Peyer's patch (tissue), 4 donors: ENCODE measurements around the gene RNF157. TPM values are rescaled to one million over a fixed set of nuclear protein-coding genes. Genes with fewer than 3 reads are reported as not detected.

ENCODE experiments used
- DNase-seq, 3 donors: peaks; one replicate each; pipeline ENCODE4 v3.0.0-alpha.2; 2017 to 2019
- H3K27ac ChIP-seq, 4 donors: fragments of 200-600 bp; sonication (generic); one replicate each; pipeline ENCODE4 v1.5.1; 2016 to 2019
- H3K27me3 ChIP-seq, 2 donors: fragments of 200-600 bp; sonication (generic); one replicate each; pipeline ENCODE4 v1.5.1; 2019
- H3K36me3 ChIP-seq, 3 donors: fragments of 200-600 bp; sonication (generic); one replicate each; pipeline ENCODE4 v1.5.1; 2016 to 2019
- H3K4me1 ChIP-seq, 4 donors: fragments of 200-600 bp; sonication (generic); one replicate each; pipeline ENCODE4 v1.5.1; 2016 to 2019
- H3K4me3 ChIP-seq, 4 donors: fragments of 200-600 bp; sonication (generic); 1 replicate in 3 of 4; 2 replicates in 1 of 4; pipeline ENCODE4 v1.5.1; 2016 to 2019; ENCODE audit warnings: mild to moderate bottlenecking in 1 of 4
- H3K9me3 ChIP-seq, 4 donors: fragments of 200-600 bp; sonication (generic); one replicate each; pipeline ENCODE4 v1.5.1; 2016 to 2019; ENCODE audit warnings: mild to moderate bottlenecking in 1 of 4
- CTCF ChIP-seq, 6 experiments: fragments of 450-650 bp in 4 of 6; fragments of 200-600 bp in 2 of 6; sonication (generic) in 1 of 6; IDR thresholded peaks; one replicate each; pipeline ENCODE4 v1.5.1; 2017 to 2019; ENCODE audit warnings: antibody characterized with exemption in 6 of 6, mild to moderate bottlenecking in 3 of 6, moderate library complexity in 1 of 6
- POLR2A ChIP-seq, 2 donors: fragments of 450-650 bp; IDR thresholded peaks; one replicate each; pipeline ENCODE4 v1.5.1; 2017; ENCODE audit warnings: antibody characterized with exemption in 2 of 2, mild to moderate bottlenecking in 2 of 2, moderate library complexity in 2 of 2
- total RNA-seq, 4 donors: library from RNA; depleted of rRNA; stranded (reverse); fragments of >200 nt; gene quantifications; one replicate each; pipeline ENCODE4 v1.1.0, GENCODE V29; 2016

The RNF157 gene
- total RNA-seq, 4 donors from 2014 or later = 73.4 to 115 (median 106) TPM

DNA sequence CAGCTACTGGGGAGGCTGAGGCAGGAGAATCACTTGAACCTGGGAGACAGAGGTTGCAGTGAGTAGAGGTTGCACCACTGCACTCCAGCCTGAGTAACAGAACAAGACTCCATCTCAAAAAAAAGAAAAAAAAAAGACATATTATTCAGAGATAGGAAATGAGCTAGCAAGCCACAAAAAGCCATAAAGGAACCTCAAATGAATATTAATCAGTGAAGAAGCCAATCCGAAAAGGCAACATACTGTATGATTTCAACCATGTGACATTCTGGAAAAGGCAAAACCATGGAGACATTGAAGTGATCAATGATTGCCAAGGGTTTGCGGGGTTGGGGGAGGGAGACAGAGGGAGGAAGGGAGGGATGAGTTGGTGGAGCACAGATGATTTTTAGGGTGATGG, 128.3 kb downstream of the RNF157 start:
- Histone ChIP-seq H3K4me1 (no peaks in the 10 kb centered on the region), H3K4me3 (no peak overlapping the region), H3K9me3 (no peaks in the 10 kb centered on the region), H3K36me3 (no peaks in the 10 kb centered on the region), H3K27ac (no peak overlapping the region), H3K27me3 (no peaks in the 10 kb centered on the region)
- TF ChIP-seq CTCF (IDR thresholded peaks at IDR 0.05) = no peak
- DNase-seq = no peak

GRCh38 chr17:76107509-76107908, 132.8 kb downstream of the RNF157 start:
- TF ChIP-seq POLR2A (IDR thresholded peaks at IDR 0.05) (no peak), CTCF (IDR thresholded peaks at IDR 0.05) (peak in 3 of 6 experiments; percentile 12 to 27 (median 18))
- Histone ChIP-seq H3K27me3 (no peaks in the 10 kb centered on the region), H3K36me3 (no peaks in the 10 kb centered on the region), H3K9me3 (no peaks in the 10 kb centered on the region), H3K27ac (no peak overlapping the region), H3K4me3 (no peak overlapping the region), H3K4me1 (peaks cover 0 to 11% (median 0%) of the 10 kb centered on the region in 4 donors)
- DNase-seq = no peak

DNA sequence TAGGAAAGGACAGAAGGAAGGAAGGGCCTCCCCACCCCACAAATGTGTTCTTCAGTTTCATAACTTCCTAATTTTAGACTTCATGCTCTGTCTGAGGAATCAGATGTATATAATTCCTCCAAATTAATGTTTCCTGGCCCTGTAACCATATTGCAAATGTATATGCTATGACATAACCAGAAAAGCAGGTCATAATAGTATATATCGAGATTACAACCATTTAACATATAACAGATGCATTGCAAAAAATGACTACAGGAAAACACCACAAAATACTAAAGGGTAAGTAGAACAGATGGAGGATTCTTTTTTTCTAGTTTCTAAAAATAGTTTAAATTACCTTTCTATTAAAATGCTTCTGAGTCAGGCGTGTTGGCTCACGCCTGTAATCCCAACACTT, 133.6 kb downstream of the RNF157 start:
- no peaks in the 10 kb centered on the region for H3K27me3 ChIP-seq

GRCh38 chr17:76104896-76105231, 135.4 kb downstream of the RNF157 start:
- Histone ChIP-seq H3K9me3 (no peaks in the 10 kb centered on the region), H3K4me3 (no peak overlapping the region), H3K27ac (no peak overlapping the region), H3K27me3 (no peaks in the 10 kb centered on the region), H3K4me1 (peaks cover 0 to 19% (median 0%) of the 10 kb centered on the region in 4 donors), H3K36me3 (peaks cover 0 to 23% (median 0%) of the 10 kb centered on the region in 3 donors)
- no peak for DNase-seq
- TF ChIP-seq CTCF (IDR thresholded peaks at IDR 0.05) = no peak
- no peak for TF ChIP-seq POLR2A (IDR thresholded peaks at IDR 0.05)

More for the DNA sequence above, 133.6 kb downstream of the RNF157 start:
- Histone ChIP-seq H3K9me3 (no peaks in the 10 kb centered on the region), H3K36me3 (peaks cover 0 to 6% (median 0%) of the 10 kb centered on the region in 3 donors), H3K27ac (peak overlapping the region in 1 of 4 donors; percentile 6), H3K4me3 (no peak overlapping the region), H3K4me1 (peaks cover 0 to 19% (median 0%) of the 10 kb centered on the region in 4 donors)
- DNase-seq = no peak
- TF ChIP-seq CTCF (IDR thresholded peaks at IDR 0.05) (no peak), POLR2A (IDR thresholded peaks at IDR 0.05) (no peak)

- Histone ChIP-seq H3K27me3 (no peaks in the 10 kb centered on the region), H3K36me3 (peaks cover 0 to 29% (median 0%) of the 10 kb centered on the region in 3 donors), H3K9me3 (no peaks in the 10 kb centered on the region), H3K4me1 (peaks cover 0 to 19% (median 0%) of the 10 kb centered on the region in 4 donors), H3K4me3 (peak overlapping the region; percentile 58 to 96 (median 90)), H3K27ac (peak overlapping the region; percentile 72 to 83 (median 78))
- DNase-seq = no peak
- TF ChIP-seq CTCF (IDR thresholded peaks at IDR 0.05) (no peak), POLR2A (IDR thresholded peaks at IDR 0.05) (no peak)
Measured at GRCh38 chr17:76104140-76104895, 136.0 kb downstream of the RNF157 start.
